Smooth muscle cell (in vitro differentiated cells): ENCODE measurements around the gene HMCN2. TPM values are rescaled to one million over a fixed set of nuclear protein-coding genes. Genes with fewer than 3 reads are reported as not detected.

Experiments used
- DNase-seq: peaks from one replicate; lab custom pipeline; 2025; ENCODE audit not compliant: unreplicated experiment; lab: John Stamatoyannopoulos, UW
- H2AFZ ChIP-seq: fragments of 200-600 bp; sonication (generic); 2 replicates; pipeline ENCODE4 v1.6.0; 2016; ENCODE audit warnings: antibody characterized with exemption, low read depth, mild to moderate bottlenecking
- H3F3A ChIP-seq: fragments of 200-600 bp; sonication (generic); 2 replicates; pipeline ENCODE4 v1.6.0; 2017; ENCODE audit warnings: antibody characterized with exemption, low read depth
- H3K27ac ChIP-seq: fragments of 200-600 bp; sonication (generic); 2 replicates; pipeline ENCODE4 v1.5.1; 2016; ENCODE audit warnings: low read depth, mild to moderate bottlenecking
- H3K27me3 ChIP-seq: fragments of 200-600 bp; sonication (generic); 2 replicates; pipeline ENCODE4 v1.6.1; 2016; ENCODE audit warnings: low read depth, mild to moderate bottlenecking
- H3K36me3 ChIP-seq: fragments of 200-600 bp; sonication (generic); 2 replicates; pipeline ENCODE4 v1.5.1; 2016; ENCODE audit warnings: low read depth
- H3K4me1 ChIP-seq: fragments of 200-600 bp; sonication (generic); 2 replicates; pipeline ENCODE4 v1.5.1; 2016; ENCODE audit warnings: low read depth
- H3K4me2 ChIP-seq: fragments of 200-600 bp; sonication (generic); 2 replicates; pipeline ENCODE4 v1.6.0; 2016; ENCODE audit warnings: mild to moderate bottlenecking
- H3K4me3 ChIP-seq: fragments of 200-600 bp; sonication (generic); 2 replicates; pipeline ENCODE4 v1.5.1; 2016; ENCODE audit warnings: mild to moderate bottlenecking
- H3K79me2 ChIP-seq: fragments of 200-600 bp; sonication (generic); 2 replicates; pipeline ENCODE4 v1.6.0; 2016; ENCODE audit warnings: low read depth, mild to moderate bottlenecking
- H3K9ac ChIP-seq: fragments of 200-600 bp; sonication (generic); 2 replicates; pipeline ENCODE4 v1.6.0; 2016; ENCODE audit warnings: low read depth
- H3K9me3 ChIP-seq: fragments of 200-600 bp; sonication (generic); replicated peaks from 2 replicates; pipeline ENCODE4 v1.5.1; 2016; ENCODE audit warnings: low read depth
- H4K20me1 ChIP-seq: fragments of 200-600 bp; sonication (generic); 2 replicates; pipeline ENCODE4 v1.6.0; 2016; ENCODE audit warnings: low read depth
- WGBS: methylation state at CpG from one replicate; pipeline ENCODE4 v1.1.7; 2016; ENCODE audit warnings: low lambda C conversion rate; 5-methylcytosine and 5-hydroxymethylcytosine counted together
- polyA plus RNA-seq: library from polyadenylated mRNA; unstranded; fragments of >200 nt; fragmentation: Nextera tagmentation; extraction: Ambion mirVana; gene quantifications from 2 replicates; pipeline ENCODE4 v1.2.1, GENCODE V29; 2016
- total RNA-seq: library from RNA; depleted of rRNA; stranded (reverse); fragments of >200 nt; gene quantifications from 2 replicates; pipeline ENCODE4 v1.2.3, GENCODE V29; 2014
- TF ChIP-seq, protein P1 (sequence below): fragments of 200-600 bp; sonication (generic); IDR thresholded peaks from 2 replicates; pipeline ENCODE4 v1.5.1; 2017; ENCODE audit warnings: borderline replicate concordance, mild to moderate bottlenecking, antibody characterized with exemption; ENCODE audit not compliant: insufficient read depth, poor library complexity, severe bottlenecking

Gene HMCN2
- total and polyA plus RNA-seq, 2 experiments from 2014 or later = under 0.01 TPM; not detected in 1

GRCh38 chr9:130438382-130438981 lies 172.9 kb downstream of the HMCN2 start:
- Histone ChIP-seq H3K4me2 (no peak overlapping the region), H3K36me3 (no peaks in the 10 kb centered on the region), H3K79me2 (no peaks in the 10 kb centered on the region), H3K9ac (no peak overlapping the region), H2AFZ (no peak overlapping the region), H3K4me3 (no peak overlapping the region), H3K27ac (no peak overlapping the region), H3K9me3 (no peaks in the 10 kb centered on the region), H3F3A (no peaks in the 10 kb centered on the region), H4K20me1 (no peaks in the 10 kb centered on the region), H3K27me3 (peaks cover 12% of the 10 kb centered on the region), H3K4me1 (no peaks in the 10 kb centered on the region)
- WGBS = 97% methylated on average over 6 of the region's 6 CpGs
- no peak for DNase-seq
- TF ChIP-seq, protein P1, sequence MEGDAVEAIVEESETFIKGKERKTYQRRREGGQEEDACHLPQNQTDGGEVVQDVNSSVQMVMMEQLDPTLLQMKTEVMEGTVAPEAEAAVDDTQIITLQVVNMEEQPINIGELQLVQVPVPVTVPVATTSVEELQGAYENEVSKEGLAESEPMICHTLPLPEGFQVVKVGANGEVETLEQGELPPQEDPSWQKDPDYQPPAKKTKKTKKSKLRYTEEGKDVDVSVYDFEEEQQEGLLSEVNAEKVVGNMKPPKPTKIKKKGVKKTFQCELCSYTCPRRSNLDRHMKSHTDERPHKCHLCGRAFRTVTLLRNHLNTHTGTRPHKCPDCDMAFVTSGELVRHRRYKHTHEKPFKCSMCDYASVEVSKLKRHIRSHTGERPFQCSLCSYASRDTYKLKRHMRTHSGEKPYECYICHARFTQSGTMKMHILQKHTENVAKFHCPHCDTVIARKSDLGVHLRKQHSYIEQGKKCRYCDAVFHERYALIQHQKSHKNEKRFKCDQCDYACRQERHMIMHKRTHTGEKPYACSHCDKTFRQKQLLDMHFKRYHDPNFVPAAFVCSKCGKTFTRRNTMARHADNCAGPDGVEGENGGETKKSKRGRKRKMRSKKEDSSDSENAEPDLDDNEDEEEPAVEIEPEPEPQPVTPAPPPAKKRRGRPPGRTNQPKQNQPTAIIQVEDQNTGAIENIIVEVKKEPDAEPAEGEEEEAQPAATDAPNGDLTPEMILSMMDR = no peak

DNA sequence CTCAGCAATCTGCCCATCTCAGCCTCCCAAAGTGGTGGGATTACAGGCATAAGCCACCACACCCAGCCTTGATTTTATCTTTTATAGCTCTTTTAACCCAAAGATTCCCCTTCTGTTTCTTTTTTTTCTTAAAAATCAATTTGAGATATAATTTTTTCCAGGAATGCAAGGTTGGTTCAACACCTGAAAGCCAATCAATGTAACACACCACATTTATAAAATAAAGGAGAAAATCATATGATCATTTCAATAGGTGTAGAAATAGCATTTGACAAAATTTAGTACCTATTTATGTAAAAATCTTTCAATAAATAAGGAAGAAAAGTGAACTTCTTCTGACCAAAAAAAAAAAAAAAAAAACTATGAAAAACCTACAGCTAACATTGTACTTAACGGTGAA lies 175.5 kb downstream of the HMCN2 start:
- Histone ChIP-seq H2AFZ (no peak overlapping the region), H3K27me3 (no peaks in the 10 kb centered on the region), H4K20me1 (no peaks in the 10 kb centered on the region), H3F3A (no peaks in the 10 kb centered on the region), H3K9me3 (no peaks in the 10 kb centered on the region), H3K9ac (no peak overlapping the region), H3K4me2 (no peak overlapping the region), H3K36me3 (no peaks in the 10 kb centered on the region), H3K4me1 (peaks cover 12% of the 10 kb centered on the region), H3K79me2 (no peaks in the 10 kb centered on the region), H3K4me3 (no peak overlapping the region), H3K27ac (no peak overlapping the region)
- 94% methylated on average over 1 of the region's 1 CpG for WGBS
- TF ChIP-seq, protein P1 = no peak
- no peak for DNase-seq

DNA sequence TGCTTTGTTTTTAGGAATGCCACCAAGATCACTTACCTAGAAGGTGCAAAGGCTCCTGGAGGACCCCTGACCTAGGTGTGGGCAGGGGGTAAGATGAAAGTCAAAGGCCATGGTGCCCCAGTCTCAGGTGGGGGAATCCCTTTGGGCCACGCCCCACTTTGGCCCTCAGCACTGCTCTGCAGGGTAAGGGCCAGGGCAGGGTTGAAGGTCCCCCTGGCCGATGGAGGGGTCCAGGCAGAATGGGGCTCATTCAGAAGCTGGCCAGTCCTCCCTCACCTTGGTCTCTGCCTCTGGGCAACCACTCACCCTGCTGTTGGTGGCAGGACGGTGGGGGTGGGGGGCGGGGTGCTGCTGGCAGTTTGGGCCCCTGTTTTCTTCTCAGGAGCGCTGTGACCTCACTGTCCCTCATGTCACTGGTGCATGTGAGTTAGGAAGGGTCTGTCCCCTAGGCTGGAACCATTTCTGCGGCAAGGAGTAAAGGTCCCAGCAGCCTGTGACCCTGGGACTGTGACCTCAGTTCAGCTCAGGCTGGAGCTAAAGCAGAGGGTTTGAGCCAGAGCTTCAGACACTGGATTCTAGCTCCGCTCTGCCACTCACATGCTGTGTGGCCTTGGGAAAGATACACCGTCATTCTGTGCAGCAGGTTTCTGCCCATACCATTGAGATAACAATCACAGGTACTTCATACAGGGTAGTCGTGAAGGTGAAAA lies 177.3 kb downstream of the HMCN2 start:
- Histone ChIP-seq H2AFZ (no peak overlapping the region), H3K9me3 (no peaks in the 10 kb centered on the region), H3K27me3 (no peaks in the 10 kb centered on the region), H3K79me2 (no peaks in the 10 kb centered on the region), H3F3A (no peaks in the 10 kb centered on the region), H3K4me3 (no peak overlapping the region), H3K27ac (no peak overlapping the region), H3K4me2 (no peak overlapping the region), H4K20me1 (peaks cover 7% of the 10 kb centered on the region), H3K36me3 (no peaks in the 10 kb centered on the region), H3K4me1 (peaks cover 31% of the 10 kb centered on the region), H3K9ac (no peak overlapping the region)
- TF ChIP-seq, protein P1 = no peak
- WGBS = 89% methylated on average over 9 of the region's 9 CpGs
- DNase-seq = no peak

DNA sequence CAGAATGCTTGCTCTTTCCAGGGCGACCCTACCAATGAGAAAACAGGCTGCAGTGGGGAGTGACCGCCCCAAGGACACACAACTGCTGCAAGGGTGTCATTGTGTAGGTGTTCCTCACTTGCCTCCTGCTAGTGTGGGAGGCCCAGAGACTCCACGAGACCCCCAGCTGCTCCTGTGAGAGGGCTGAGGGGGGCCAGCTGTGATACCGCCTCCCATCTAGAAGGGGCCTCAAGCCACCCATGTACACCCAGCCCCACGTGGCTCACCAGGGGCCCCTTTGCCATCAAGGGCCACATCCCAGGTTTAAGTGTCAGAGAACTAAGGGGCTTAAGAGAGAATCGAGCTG lies 177.9 kb downstream of the HMCN2 start:
- no peaks in the 10 kb centered on the region for H3K9me3 ChIP-seq

More for the DNA sequence above, 177.9 kb downstream of the HMCN2 start:
- Histone ChIP-seq H3K4me3 (no peak overlapping the region), H4K20me1 (peaks cover 7% of the 10 kb centered on the region), H3K4me2 (no peak overlapping the region), H3F3A (no peaks in the 10 kb centered on the region), H3K36me3 (no peaks in the 10 kb centered on the region), H3K79me2 (no peaks in the 10 kb centered on the region), H3K9ac (no peak overlapping the region), H3K4me1 (peaks cover 33% of the 10 kb centered on the region), H3K27me3 (no peaks in the 10 kb centered on the region), H2AFZ (no peak overlapping the region), H3K27ac (no peak overlapping the region)
- TF ChIP-seq, protein P1 = no peak
- WGBS = 82% methylated on average over 6 of the region's 6 CpGs
- no peak for DNase-seq
